ENCODE results near the gene PLCB4.

GRCh38 chr20:9068233-9068801 is 570 bp upstream of the PLCB4 start:
- no peak for TF ChIP-seq TAF1 (IDR thresholded peaks at IDR 0.05; ENCODE audit: borderline replicate concordance, insufficient read depth, low read length)
- no peak for TF ChIP-seq POLR2AphosphoS5 (IDR thresholded peaks at IDR 0.05; ENCODE audit: low read depth, low read length)
- no peak for TF ChIP-seq REST (IDR thresholded peaks at IDR 0.05; ENCODE audit: insufficient read depth in 1 of 2, low read depth in 2 of 2, low read length in 2 of 2)
- TF ChIP-seq SIN3A (IDR thresholded peaks at IDR 0.05; ENCODE audit: borderline replicate concordance, insufficient read depth, low read length) = no peak
- TF ChIP-seq FOXP2 (optimal IDR thresholded peaks at IDR 0.05; ENCODE audit: borderline replicate concordance, extremely low read depth, extremely low read length, insufficient read depth) = no peak

All from PFSK-1 (cell line).